IPS-20b (cell line): ENCODE results near the gene TSFM.

Experiments
- H3K27ac ChIP-seq: one replicate; pipeline ENCODE4 v1.5.1; 2013; ENCODE audit warnings: low read length
- H3K27me3 ChIP-seq: 2 replicates; pipeline ENCODE4 v1.6.1; 2013; ENCODE audit warnings: mild to moderate bottlenecking, low read length, inconsistent platforms; ENCODE audit not compliant: insufficient read depth
- H3K36me3 ChIP-seq: 2 replicates; pipeline ENCODE4 v1.6.1; 2013; ENCODE audit warnings: low read depth, mild to moderate bottlenecking, inconsistent platforms, low read length, moderate library complexity; ENCODE audit not compliant: insufficient read depth
- H3K4me1 ChIP-seq: 2 replicates; pipeline ENCODE4 v1.6.1; 2013; ENCODE audit warnings: mild to moderate bottlenecking, control low read depth, inconsistent platforms, low read length, moderate library complexity; ENCODE audit not compliant: insufficient read depth
- H3K4me3 ChIP-seq: 2 replicates; pipeline ENCODE4 v1.5.1; 2013; ENCODE audit warnings: mild to moderate bottlenecking, low read length, inconsistent platforms
- H3K9ac ChIP-seq: 2 replicates; pipeline ENCODE4 v1.6.1; 2013; ENCODE audit warnings: low read depth, mild to moderate bottlenecking, inconsistent platforms, low read length, moderate library complexity
- H3K9me3 ChIP-seq: 2 replicates; pipeline ENCODE4 v1.6.1; 2013; ENCODE audit warnings: mild to moderate bottlenecking, low read depth, low read length, inconsistent platforms; ENCODE audit not compliant: insufficient read depth

The TSFM gene

DNA sequence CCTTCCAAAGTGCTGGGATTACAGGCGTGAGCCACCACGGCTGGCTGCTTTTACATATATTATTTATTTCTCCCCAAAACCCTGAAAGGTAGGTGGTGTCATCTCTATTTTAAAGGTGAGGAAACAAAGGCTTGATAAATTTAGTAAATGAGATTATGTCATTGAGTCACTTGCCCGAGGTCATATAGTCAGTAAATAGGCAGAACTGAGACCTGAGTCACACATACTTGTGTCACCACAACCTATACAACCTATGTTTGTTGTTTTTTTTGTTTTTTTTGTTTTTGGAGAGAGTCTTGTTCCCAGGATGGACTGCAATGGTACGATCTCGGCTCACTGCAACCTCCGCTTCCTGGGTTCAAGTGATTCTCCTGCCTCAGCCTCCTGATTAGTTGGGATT lies 12.8 kb downstream of the TSFM start:
- no peaks in the 10 kb centered on the region for H3K27me3 ChIP-seq
- H3K27ac ChIP-seq: no peak overlapping the region
- no peaks in the 10 kb centered on the region for H3K9me3 ChIP-seq
- H3K9ac ChIP-seq: no peak overlapping the region
- H3K4me1 ChIP-seq: no peaks in the 10 kb centered on the region
- H3K36me3 ChIP-seq: peaks cover 77% of the 10 kb centered on the region
- no peak overlapping the region for H3K4me3 ChIP-seq

- Histone ChIP-seq H3K4me1 (no peaks in the 10 kb centered on the region), H3K36me3 (peaks cover 66% of the 10 kb centered on the region), H3K9me3 (no peaks in the 10 kb centered on the region), H3K4me3 (no peak overlapping the region), H3K9ac (no peak overlapping the region), H3K27ac (no peak overlapping the region), H3K27me3 (no peaks in the 10 kb centered on the region)
Measured at GRCh38 chr12:57796996-57797395, 14.4 kb downstream of the TSFM start.

DNA sequence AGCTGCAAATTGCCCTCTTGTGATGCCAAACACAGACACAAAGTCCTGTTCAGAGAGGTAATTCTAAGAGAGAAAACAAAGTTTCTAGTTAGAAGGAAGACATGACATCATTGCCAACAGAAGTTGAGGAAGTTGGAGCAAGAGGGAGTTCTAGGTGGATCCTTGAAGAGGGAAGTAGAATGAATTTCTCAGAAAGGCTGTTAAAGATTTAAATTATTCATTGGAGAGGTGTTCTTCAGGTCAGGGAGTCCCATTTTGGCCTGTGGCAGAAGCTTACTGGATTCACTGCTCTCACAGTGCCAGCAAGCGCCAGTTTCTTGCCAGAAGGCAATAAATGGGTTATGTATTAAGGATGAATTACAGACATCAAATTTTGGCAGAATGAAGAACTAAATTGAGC lies 15.3 kb downstream of the TSFM start:
- no peak overlapping the region for H3K27ac ChIP-seq
- H3K27me3 ChIP-seq: no peaks in the 10 kb centered on the region
- H3K4me3 ChIP-seq: no peak overlapping the region
- H3K36me3 ChIP-seq: peaks cover 57% of the 10 kb centered on the region
- no peaks in the 10 kb centered on the region for H3K4me1 ChIP-seq
- H3K9ac ChIP-seq: no peak overlapping the region
- no peaks in the 10 kb centered on the region for H3K9me3 ChIP-seq

DNA sequence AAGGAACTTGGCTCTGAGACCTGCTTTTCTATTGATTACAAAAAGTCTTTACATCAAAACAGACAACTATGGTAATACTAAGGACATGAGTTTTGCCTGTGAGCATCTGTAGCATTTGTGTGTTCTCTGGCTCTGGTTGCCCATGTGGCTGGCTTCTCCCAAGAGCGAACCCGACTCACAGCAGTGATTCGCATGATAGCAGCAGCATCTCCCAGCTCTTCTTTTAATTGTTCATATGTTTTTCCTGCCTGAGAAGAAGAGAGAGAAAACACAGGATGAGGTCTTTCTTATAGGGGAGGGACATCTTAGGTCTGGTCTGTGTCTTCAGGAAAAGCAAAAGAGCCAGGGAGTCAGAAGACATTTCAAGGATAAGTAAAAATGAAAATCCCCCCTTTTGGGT lies 18.4 kb downstream of the TSFM start:
- H3K4me3 ChIP-seq: no peak overlapping the region
- H3K4me1 ChIP-seq: no peaks in the 10 kb centered on the region
- peaks cover 36% of the 10 kb centered on the region for H3K36me3 ChIP-seq

GRCh38 chr12:57802607-57803006 lies 20.0 kb downstream of the TSFM start:
- H3K4me1 ChIP-seq: no peaks in the 10 kb centered on the region
- H3K27me3 ChIP-seq: no peaks in the 10 kb centered on the region
- no peak overlapping the region for H3K4me3 ChIP-seq
- no peak overlapping the region for H3K27ac ChIP-seq
- no peaks in the 10 kb centered on the region for H3K9me3 ChIP-seq
- H3K36me3 ChIP-seq: peaks cover 21% of the 10 kb centered on the region
- H3K9ac ChIP-seq: no peak overlapping the region

More for the DNA sequence above, 18.4 kb downstream of the TSFM start:
- Histone ChIP-seq H3K27me3 (no peaks in the 10 kb centered on the region), H3K27ac (no peak overlapping the region), H3K9ac (no peak overlapping the region), H3K9me3 (no peaks in the 10 kb centered on the region)

GRCh38 chr12:57803319-57803893 lies 20.8 kb downstream of the TSFM start:
- H3K27me3 ChIP-seq: no peaks in the 10 kb centered on the region

GRCh38 chr12:57806677-57807076 lies 24.1 kb downstream of the TSFM start:
- H3K4me3 ChIP-seq: no peak overlapping the region
- no peaks in the 10 kb centered on the region for H3K27me3 ChIP-seq
- no peak overlapping the region for H3K9ac ChIP-seq
- no peak overlapping the region for H3K27ac ChIP-seq
- H3K36me3 ChIP-seq: peaks cover 4% of the 10 kb centered on the region; the same call in 1 of the 2 replicates
- H3K4me1 ChIP-seq: no peaks in the 10 kb centered on the region
- H3K9me3 ChIP-seq: no peaks in the 10 kb centered on the region

More at GRCh38 chr12:57803319-57803893, 20.8 kb downstream of the TSFM start:
- H3K9me3 ChIP-seq: no peaks in the 10 kb centered on the region
- H3K9ac ChIP-seq: no peak overlapping the region
- H3K4me3 ChIP-seq: no peak overlapping the region
- H3K27ac ChIP-seq: no peak overlapping the region
- H3K36me3 ChIP-seq: peaks cover 14% of the 10 kb centered on the region; the same call in 1 of the 2 replicates
- no peaks in the 10 kb centered on the region for H3K4me1 ChIP-seq

- Histone ChIP-seq H3K4me3 (no peak overlapping the region), H3K27me3 (no peaks in the 10 kb centered on the region), H3K27ac (no peak overlapping the region), H3K9me3 (no peaks in the 10 kb centered on the region), H3K36me3 (peaks cover 4% of the 10 kb centered on the region; the same call in 1 of the 2 replicates), H3K4me1 (no peaks in the 10 kb centered on the region), H3K9ac (no peak overlapping the region)
Measured at GRCh38 chr12:57807285-57807684, 24.7 kb downstream of the TSFM start.

DNA sequence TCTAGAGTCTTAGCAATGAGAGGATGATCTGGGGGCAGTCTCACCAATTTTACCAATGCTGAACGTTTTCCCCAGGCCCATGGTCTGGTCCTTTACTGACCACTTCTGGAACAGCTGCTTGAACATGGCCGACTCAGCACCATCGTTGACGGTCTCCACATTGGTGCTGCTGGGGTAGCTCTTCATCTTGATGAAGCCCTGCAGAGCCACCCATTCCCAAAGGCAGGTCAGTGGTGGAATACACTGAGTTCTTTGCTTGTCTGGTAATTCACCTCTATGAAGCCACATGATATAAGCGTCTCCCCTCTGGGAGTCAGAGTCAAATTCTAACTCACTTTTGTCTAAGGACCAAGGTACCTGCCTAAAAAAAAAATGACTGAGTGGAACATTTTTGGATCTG lies 25.8 kb downstream of the TSFM start:
- no peaks in the 10 kb centered on the region for H3K27me3 ChIP-seq
- H3K27ac ChIP-seq: no peak overlapping the region
- no peaks in the 10 kb centered on the region for H3K4me1 ChIP-seq
- no peaks in the 10 kb centered on the region for H3K9me3 ChIP-seq
- H3K9ac ChIP-seq: no peak overlapping the region
- H3K36me3 ChIP-seq: peaks cover 4% of the 10 kb centered on the region; the same call in 1 of the 2 replicates
- no peak overlapping the region for H3K4me3 ChIP-seq

- Histone ChIP-seq H3K9me3 (no peaks in the 10 kb centered on the region), H3K4me1 (no peaks in the 10 kb centered on the region), H3K4me3 (no peak overlapping the region), H3K36me3 (no peaks in the 10 kb centered on the region; the same call in 1 of the 2 replicates), H3K27me3 (no peaks in the 10 kb centered on the region), H3K27ac (no peak overlapping the region), H3K9ac (no peak overlapping the region)
Measured at GRCh38 chr12:57809425-57809824, 26.8 kb downstream of the TSFM start.

- Histone ChIP-seq H3K36me3 (no peaks in the 10 kb centered on the region; the same call in 1 of the 2 replicates), H3K9me3 (no peaks in the 10 kb centered on the region), H3K9ac (no peak overlapping the region), H3K27me3 (no peaks in the 10 kb centered on the region), H3K27ac (no peak overlapping the region), H3K4me1 (no peaks in the 10 kb centered on the region), H3K4me3 (no peak overlapping the region)
Measured at GRCh38 chr12:57810450-57810849, 27.9 kb downstream of the TSFM start.

DNA sequence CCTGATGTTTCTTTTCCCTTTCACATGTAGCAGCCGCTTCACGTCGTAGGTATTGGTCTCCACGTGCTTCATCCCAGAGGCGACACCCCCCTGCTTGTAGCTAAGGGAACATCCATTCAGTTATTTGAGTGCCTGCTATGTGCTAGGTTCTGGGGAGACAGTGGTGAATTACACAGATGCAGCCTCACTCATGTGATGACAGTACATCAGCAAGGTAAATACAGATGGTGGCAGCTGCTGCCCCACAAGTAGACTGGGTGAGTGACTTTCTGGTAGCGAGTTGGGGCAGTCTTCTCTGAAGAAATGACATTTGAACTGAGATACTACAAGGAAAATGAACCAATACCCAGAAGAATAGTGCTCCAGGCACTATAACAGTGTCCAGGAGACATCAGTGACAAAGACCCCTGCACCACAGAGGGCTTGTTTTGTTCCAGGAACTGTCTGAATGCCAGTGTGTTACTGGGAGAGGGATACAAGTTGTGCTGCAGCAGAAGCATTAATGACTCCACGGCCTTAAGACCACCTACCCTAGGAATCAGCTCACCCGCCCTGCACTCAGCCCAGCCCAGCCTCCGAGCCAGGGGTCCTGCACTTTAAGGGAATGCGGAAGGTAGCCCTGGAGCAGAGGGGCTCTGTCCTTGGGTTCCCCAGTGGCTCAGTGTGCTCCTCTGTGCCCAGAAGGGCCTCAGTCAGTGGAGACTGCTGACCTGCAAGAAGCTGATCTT lies 28.6 kb downstream of the TSFM start:
- Histone ChIP-seq H3K4me1 (no peaks in the 10 kb centered on the region), H3K9me3 (no peaks in the 10 kb centered on the region), H3K27ac (no peak overlapping the region), H3K27me3 (no peaks in the 10 kb centered on the region), H3K9ac (no peak overlapping the region), H3K4me3 (no peak overlapping the region), H3K36me3 (no peaks in the 10 kb centered on the region; the same call in 1 of the 2 replicates)
